GM19240 (cell line): Measurements from ENCODE around the gene STK25.

Experiments
- DNase-seq: peaks from one replicate; pipeline ENCODE4 v3.0.0; 2011; ENCODE audit warnings: low spot score; ENCODE audit not compliant: insufficient read length

STK25 gene

DNA sequence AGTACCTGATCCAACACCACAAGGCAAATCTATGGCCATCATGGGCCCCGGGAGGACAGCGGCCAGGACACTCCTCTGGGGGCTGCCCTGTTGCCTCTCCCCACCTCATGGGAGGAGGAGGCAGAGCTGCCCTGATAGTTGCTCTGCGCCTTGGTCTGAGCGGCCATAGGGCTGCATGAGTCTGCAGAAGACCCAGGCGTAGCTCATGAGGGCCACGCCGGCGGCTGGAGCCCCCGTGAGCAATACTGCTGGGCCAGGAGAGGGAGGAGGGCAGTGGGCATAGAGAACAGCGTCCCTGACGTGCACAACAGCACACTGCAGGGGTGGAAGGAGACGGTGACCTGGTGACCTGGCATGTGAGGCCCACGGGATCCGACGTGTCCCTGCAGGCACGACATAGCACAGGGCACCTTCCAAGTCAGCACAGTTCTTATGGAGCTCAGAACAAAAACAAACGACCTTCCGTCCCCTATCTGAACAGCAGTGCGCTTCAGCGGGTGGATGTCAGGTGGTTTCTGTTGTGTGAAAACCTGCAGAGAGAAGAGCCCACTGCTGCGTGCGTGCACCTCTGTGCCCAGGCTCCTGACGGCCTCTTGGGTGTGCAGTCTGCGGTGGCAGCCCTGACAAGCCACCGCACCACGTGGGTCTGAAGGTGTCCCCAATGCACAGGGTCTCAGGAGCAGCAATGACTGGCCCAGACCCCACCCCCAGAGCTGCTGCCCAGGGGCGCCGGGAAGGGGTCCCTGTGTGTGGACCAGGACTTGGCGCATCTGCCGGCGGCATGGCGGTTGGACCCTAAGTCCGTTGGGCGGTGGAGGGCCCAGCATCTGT is 13.0 kb downstream of the STK25 start:
- no peak for DNase-seq

DNA sequence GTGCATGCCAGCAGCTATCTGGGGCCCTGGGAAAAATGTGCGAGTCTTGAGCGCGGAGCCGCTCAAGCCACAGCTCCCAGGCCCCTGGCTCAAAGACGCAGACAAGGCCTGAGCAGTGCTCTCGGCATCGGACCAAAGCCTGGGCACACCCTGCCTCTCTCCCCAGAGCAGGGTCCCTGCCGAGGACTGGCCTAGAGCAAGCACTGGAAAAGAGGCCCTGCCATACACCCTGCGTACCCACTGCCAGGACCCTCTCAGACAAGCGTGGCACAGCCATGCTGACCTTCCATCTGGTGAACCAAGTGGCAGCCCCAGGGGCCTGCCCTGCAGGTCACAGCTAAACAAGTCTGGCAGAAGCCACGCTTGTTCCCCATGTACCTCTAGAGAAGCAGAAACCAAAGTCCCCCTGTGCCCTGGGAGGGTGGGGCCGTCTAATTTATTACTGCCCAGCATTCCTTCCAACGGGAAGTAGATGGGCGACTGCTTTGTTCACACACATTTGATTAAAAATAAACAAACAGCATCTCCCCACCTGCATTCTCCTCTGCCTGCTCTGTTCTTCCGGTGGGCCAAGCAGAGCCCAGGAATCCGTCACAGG is 14.0 kb downstream of the STK25 start:
- no peak for DNase-seq

DNA sequence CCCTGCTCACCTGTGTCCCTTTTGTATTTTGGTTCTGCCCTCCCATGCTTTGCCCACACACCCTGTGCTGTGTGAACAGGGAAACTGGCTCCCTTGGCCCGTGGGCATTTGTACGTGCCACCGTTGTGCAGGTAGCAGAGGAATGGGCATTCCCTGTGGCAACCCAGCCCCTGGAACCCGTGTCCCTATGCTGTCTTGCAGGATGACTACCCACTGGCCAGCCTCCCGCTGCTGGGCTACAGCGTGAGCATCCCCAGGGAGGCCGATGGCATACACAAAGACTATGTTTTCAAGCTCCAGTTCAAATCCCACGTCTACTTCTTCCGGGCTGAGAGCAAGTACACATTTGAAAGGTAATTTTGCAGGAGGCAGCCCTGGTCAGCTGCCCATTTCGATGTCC is 15.3 kb downstream of the STK25 start:
- no peak for DNase-seq

DNA sequence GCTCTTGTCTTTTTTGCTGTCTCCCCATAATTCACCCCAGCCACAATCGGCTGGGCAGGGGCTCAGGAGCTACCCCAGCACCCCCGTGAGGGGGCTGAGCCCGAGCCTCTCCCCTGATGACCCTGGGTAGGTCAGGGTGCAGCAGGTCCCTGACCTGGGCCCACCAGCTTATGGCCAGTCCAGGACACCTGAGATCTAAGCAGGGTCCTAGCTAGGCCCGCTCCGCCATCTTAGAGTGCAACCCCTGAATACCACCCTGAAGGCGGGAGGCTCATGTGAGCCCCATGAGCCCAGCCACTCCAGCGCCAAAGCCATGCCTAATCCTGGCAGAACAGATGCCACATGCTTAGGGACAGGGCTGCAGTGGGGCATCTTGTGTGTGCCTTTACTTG is 16.2 kb downstream of the STK25 start:
- no peak for DNase-seq

DNA sequence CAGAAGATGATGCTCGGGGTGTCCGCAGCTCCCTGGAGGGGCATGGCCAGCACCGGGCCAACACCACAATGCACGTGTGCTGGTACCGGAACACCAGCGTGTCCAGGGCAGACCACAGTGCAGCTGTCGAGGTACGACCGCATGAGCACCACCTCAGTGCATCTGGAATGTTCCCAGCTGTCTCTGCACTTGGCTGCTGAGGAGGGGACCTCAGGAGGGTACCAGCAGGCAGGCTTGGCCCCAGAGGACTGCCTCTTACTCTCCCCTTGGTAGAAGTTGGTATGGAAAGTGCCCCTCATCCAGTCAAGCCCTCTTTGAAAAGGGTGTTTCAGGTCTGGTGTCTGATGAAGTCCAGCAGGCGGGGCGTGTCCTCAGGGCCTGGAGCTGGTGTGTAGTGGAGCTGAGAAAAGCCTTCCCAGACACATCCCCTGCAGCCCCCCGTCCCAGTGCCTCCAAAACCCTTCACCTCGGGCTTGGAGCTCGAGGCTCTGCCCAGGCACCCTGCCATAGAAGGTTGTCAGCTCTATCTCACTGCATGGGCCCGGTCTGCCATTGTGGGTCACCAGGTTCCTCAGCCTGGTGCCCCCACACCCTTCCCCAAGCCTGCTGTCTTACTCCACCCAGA is 16.7 kb downstream of the STK25 start:
- DNase-seq: no peak

DNA sequence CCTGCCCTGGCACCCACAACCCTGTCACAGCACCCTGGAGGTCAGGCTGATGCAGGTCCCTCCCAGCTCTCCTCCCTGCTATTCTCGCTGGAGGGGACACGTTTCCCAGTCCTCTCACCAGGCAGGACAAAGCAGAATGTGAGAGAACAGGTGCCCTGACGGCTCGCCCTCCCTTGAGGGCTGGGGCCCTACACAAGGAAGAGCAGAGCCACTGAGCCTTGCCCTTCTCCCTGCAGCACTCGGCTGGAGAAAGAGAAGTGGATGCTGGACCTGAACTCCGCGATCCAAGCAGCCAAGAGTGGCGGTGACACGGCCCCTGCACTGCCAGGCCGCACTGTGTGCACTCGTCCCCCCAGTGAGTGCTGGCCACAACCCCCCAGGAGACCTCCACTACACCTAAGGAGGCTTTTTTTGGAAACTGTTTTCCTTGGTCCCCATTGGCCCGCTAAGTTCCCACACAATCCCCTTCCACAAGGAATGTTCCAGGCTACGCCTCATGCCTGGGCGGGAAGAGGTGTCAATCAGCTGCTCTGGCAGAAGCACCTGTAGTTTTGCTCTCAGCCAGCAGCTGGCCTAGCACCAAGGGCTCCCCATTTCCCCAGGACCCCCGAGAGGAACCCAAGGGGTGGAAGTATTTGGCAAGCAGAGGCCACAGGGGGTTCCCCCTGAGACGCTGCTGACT is 17.4 kb downstream of the STK25 start:
- DNase-seq: no peak

DNA sequence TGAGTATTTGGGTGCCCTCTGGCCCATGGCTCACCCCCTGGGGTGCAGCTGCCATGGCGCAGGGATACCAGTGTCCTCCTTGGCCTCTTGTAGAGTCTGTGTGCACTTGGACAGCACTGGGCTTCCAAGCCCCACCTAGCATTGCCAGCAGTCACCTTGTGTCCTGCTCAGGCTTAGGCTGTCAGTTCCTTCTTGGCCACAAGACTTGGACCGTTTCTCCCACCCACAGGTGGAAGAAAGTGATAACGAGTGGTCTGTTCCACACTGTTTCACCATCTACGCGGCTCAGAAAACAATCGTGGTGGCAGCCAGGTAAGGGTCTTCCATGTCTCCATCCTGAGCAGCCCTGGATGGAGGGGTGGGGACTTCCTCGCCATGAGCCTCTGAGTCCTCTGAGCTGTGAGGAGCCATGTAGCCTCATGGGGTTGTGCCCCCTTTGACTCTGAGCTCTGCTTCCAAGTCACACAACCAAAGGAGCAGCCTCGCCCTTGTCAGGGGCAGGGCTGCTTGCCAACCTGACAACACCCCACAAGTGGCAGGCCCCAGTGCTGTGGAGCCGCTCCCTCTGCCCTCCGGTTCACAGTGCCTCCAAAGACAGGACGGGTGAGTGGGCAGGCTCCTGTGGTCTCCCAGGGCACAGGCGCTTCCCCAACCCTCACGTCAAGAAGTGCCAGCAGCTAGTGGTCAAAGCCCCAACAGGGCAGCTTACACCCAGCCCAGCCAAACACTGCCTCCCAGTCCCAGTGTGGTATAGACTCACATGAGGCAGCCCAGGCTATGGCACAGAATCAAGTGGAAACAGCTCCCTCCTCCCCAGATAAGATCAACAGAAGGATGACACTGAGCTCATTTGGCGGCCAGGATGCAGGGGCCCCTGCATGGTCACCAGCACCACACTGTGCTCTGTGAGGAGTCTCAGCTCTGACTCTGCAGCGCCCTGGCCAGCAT is 18.4 kb downstream of the STK25 start:
- DNase-seq: no peak

DNA sequence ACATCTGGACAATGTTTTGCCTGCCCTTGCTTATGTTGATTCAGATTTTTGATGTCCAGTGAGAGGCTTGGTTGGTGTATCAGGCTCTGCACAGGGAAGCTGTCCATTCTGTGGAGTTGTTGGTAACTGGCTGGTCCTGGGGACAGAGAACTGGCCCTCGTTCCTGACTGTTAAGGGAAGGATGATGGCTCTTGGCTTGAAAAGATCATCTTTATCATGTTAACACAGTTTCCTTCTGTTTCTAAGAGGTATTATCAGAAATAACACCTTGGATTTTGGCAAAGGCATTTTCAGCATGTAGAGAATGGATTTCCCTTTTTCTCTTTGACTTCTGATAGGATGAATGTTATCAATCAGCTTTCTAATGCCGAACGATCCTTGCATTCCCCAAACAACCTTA is 19.3 kb downstream of the STK25 start:
- no peak for DNase-seq

DNA sequence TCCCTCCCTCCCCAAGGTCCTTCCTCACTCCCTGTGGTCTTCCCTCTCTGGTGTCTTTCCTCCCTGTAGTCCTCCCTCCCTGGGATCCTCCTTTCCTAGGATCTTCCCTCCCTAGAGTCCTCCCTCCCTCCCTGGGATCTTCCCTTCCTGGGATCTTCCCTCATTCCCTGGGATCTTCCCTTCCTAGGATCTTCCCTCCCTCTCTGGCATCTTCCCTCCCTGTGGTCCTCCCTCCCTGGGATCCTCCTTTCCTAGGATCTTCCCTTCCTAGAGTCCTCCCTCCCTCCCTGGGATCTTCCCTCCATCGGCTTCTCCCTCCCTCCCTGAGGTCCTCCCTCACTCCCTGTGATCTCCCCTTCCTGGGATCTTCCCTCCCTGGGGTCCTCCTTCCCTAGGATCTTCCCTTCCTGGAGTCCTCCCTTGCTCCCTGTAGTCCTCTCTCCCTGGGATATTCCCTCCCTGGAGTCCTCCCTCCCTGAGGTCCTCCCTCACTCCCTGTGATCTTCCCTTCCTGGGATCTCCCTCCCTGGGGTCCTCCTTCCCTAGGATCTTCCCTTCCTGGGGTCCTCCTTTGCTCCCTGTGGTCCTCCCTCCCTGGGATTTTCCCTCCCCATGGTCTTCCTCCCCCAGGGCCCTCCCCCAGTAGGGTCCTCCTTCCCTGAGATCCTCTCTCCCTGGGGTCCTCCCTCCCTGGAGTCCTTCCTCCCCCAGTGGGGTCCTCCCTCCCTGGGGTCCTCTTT is 23.0 kb downstream of the STK25 start:
- DNase-seq: no peak

DNA sequence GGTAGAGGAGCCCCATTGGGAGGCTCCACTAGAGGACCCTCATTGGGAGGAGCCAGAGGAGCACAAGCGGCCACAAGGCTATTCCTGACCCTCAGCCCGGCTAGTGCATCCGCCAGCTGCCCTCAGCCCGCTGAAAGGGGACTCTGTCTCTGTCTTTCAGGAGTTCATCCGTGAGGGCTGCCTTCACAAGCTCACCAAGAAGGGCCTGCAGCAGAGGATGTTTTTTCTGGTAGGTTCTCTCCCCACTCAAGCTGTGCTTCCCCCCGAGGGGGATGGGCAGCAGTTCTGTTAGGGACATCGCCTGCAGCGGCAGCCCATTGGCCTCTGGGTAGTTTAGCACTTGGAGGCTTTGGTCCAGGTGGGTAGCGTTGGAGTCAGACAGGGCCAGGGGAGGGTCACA is 25.1 kb downstream of the STK25 start:
- no peak for DNase-seq

DNA sequence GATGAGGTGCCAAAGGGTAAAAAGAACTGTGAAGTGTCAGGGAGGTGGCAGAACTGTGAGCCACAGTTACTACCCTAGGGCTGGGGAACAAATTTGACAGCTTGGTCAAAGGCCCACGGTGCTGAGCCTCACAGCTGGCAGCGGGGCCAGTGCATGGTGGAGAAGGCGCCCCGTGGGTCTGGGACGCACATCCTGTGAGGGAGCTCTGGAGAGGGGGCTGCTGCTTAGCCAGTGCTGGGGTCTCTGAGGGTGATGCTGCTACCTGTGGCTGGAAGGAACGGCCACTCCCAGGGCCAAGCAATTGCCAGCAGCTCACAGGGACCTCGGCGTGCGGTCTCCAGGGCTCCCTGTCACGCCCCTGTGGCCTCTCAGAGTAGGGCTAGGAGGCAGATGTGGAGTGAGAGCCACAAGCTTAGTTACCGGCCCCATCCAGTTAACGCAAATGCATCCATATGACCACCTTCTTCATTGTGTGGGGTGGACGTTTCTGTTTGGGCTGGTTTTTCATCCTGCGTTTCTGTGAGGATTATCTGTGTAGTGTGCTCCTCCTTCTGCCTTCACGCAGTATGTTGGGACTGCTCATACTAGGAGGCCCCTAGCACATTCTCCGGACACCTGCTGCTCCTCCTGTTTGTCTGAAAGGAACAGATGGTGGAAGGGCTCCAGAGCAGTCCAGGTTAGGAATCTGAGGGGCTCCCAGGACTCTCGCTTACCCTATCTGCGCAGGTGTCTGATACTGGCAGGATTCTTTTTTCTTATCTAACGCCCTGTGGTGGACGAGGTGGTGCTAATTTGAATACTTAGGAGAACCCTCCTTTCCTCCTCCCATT is 26.0 kb downstream of the STK25 start:
- no peak for DNase-seq

DNA sequence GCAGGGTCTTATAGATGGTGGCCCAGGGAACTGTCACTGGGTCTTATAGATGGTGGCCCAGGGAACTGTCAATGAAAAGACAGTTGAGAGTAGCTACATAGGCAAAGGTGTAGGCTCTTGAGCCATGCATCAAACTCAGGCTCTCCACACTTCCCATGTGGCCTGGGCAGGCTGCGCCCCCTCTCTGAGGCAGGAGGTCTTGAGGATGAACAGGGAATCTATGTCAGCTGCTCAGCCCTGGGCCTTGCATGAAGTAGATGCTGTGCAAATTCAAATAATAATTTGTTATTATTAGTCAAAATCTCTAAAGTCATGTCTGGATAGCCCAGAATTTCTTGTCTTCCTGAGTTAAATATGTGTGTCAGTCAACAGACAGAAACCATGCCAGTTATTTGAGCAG is 26.7 kb downstream of the STK25 start:
- no peak for DNase-seq

DNA sequence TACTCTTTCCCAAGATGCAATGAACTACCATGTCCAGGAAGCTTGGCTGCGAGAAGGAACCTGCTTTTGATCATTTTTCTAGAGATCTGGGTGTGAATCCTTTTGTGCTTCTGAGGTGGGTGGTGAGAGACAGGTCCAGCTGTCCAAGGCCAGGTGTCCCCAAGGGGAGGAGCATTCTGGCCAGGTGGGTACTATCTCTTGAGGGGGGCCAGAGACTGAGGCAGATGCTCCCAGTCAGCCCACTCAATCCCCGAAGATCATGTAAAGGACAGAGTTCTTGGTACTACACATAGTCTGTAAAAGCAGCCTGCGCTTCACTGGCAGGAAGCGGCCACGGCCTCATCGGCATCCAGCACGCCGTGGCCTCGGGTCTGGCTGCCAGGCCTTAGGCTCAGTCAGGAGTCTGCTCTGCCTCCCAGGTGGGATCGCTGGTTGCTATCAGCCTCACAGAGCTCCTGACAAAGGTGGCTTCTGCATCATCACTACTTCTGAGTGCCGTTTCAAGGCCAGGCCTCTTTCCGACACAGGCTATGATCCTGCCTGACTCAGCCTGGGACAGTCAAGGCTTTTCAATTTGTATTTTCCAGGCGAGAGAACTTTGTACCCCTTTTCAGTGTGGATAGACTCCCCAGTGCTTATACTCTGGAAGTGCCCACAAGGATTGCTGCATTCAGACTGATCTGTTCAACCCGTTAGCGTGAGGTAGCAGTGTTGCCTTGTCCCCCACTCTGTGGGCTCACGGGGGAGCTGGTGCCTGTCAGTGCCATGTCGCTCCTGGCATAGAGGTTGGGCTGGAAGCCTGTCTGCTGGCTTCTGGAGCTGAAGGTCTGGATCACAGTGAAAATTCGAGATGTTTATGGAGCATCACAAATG is 29.1 kb downstream of the STK25 start:
- DNase-seq: no peak

DNA sequence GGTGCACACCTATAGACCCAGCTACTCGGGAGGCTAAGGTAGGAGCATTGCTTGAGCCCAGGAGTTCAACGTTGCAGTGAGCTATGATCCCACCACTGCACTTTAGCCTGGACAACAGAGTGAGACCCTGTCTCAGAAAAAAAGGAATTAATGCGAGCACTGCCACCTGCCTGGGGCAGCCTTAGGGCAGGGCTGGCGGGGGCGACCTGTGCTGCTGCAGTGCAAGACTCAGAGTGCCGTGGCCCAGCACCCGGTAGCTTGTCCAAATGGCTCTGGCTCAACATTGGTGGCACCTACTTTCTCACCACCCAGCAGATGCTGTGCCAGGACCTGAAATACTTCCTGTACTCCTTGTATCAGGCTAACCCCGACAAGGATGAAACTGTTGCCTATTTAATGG is 30.2 kb downstream of the STK25 start:
- no peak for DNase-seq

DNA sequence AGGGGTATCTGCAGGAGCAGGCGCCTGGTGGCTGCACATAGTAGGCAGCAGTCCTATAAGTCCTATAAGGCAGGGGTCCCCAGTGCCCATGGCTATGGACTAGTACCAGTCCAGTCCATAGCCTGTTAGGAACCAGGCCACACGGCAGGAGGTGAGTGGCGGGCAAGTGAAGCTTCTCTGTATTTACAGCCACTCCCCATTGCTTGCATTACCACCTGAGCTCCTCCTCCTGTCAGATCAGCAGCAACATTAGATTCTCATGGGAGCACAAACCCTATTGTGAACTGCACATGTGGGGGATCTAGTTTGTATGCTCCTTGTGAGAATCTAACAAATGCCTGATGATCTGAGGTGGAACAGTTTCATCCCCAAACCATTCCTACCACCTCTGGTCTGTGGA is 33.1 kb downstream of the STK25 start:
- DNase-seq: no peak

DNA sequence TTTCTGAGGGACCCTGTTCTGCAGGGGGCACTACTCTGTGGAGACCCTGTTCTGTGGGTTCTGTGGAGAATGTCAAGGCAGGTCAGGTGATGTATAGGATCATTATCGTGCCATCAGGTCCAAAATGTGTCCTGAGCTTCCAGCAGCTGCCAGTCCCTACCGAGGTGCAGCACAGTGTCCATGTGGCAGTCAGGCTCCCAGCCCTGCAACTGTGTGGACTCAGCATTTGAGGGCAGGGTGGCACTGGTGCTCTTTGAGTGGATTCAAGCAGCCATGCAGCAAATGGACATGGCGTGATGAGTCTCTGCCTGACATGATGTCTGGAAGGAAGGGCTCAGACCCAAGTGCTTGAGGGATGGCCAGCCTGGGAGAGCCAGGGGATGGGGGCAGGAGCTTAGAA is 35.0 kb downstream of the STK25 start:
- no peak for DNase-seq

DNA sequence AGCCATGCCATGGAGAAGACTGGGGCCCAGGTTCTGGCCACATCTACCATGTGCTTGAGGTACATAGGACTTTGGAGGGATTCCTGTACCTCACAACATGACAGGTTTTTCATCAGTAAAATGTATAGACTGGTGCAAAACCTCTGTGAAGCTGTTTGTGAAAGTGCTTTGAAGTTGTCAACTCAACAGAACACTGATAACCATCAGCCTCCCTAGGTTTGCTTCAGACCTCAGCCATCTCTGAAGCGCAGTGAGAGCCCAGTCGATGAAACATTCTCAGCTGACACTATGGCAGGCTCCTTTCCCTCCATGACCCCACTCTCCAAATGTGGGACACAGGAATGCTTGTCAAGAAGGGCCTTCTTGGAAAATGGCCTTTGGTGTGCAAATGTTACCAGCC is 38.6 kb downstream of the STK25 start:
- DNase-seq: no peak

DNA sequence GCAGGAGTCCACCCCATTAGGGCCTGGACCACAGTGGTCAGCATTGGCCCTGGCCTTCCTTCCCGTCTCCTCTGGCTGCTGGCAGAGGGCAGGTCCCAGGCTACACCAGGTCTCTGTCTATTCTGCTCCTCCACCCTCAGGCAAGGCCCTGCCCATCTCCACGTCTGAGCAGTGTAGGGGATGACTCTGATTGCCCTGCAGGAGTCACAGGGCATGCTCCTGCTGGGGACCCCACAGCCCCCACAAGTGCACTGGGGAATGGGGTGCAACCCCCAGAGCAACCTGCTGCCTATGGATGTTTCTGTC is 40.0 kb downstream of the STK25 start:
- DNase-seq: no peak
